Large intestine (tissue), 3 donors: ENCODE results near the gene HSPA4. TPM values are rescaled to one million over a fixed set of nuclear protein-coding genes. Genes with fewer than 3 reads are reported as not detected.
"Not testable (repeated sequence)": the region's sequence is repeated elsewhere in the genome, so short reads cannot be mapped to it uniquely, and the experiment has no call there.

ENCODE experiments used
- DNase-seq, 2 donors: peaks; one replicate each; pipeline versions ENCODE4 v3.0.0 to v3.0.0-alpha.2; 2013
- H3K27ac ChIP-seq: one replicate; pipeline ENCODE4 v1.5.1; 2013; ENCODE audit warnings: low read length
- H3K27me3 ChIP-seq: 2 replicates; pipeline ENCODE4 v1.6.1; 2013; ENCODE audit warnings: low read length; ENCODE audit not compliant: control insufficient read depth, insufficient read depth
- H3K36me3 ChIP-seq: 2 replicates; pipeline ENCODE4 v1.6.1; 2013; ENCODE audit warnings: low read length; ENCODE audit not compliant: control insufficient read depth, insufficient read depth
- H3K4me1 ChIP-seq: one replicate; pipeline ENCODE4 v1.6.1; 2013; ENCODE audit warnings: low read length; ENCODE audit not compliant: control insufficient read depth, insufficient read depth
- H3K4me3 ChIP-seq: one replicate; pipeline ENCODE4 v1.5.1; 2013; ENCODE audit warnings: low read length
- H3K9me3 ChIP-seq: one replicate; pipeline ENCODE4 v1.6.1; 2013; ENCODE audit warnings: mild to moderate bottlenecking, low read depth, low read length, moderate library complexity; ENCODE audit not compliant: control insufficient read depth
- WGBS: methylation state at CpG from one replicate; pipeline ENCODE4 v1.1.5; 2013; ENCODE audit warnings: low lambda C conversion rate; ENCODE audit not compliant: insufficient coverage; 5-methylcytosine and 5-hydroxymethylcytosine counted together
- polyA plus RNA-seq: library from polyadenylated mRNA; unstranded; fragments of 120-200 nt; gene quantifications from one replicate; pipeline ENCODE4 v1.2.1, GENCODE V29; 2013

HSPA4 gene
- polyA plus RNA-seq, 1 donor = 68.3 TPM

GRCh38 chr5:133121611-133122150 lies 69.9 kb downstream of the HSPA4 start:
- no peak for DNase-seq
- Histone ChIP-seq H3K27me3 (peaks cover 2% of the 10 kb centered on the region), H3K4me1 (no peaks in the 10 kb centered on the region), H3K9me3 (no peaks in the 10 kb centered on the region), H3K27ac (no peak overlapping the region), H3K4me3 (no peak overlapping the region), H3K36me3 (no peaks in the 10 kb centered on the region)
- WGBS = no CpG with 5 or more reads among the region's 9 CpGs

- Histone ChIP-seq H3K27me3 (peaks cover 7% of the 10 kb centered on the region), H3K27ac (no peak overlapping the region), H3K4me3 (no peak overlapping the region), H3K4me1 (no peaks in the 10 kb centered on the region), H3K9me3 (no peaks in the 10 kb centered on the region), H3K36me3 (no peaks in the 10 kb centered on the region)
- no CpG with 5 or more reads among the region's 4 CpGs for WGBS
- no peak for DNase-seq
Observed at GRCh38 chr5:133122711-133123110, 70.9 kb downstream of the HSPA4 start.

DNA sequence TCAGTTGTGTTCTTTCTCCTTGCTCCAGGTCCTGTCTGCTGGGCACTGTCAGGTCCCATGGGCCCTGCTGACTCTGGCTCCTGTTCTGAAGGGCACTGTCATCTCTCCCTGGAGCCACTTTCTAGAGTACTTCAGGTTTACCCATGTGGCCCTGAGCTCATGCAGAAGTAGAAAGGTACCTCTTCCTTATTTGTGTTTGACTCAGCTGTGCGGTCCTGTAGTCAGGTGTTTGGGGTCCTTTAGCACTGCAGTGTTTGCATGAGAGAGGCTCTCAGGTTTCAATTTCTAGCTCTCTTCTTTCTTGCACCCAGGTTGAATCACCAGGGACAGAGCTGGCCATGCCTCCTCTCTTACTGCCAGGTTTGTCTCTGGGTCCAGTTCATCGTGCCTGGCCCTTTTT lies 71.5 kb downstream of the HSPA4 start:
- peaks cover 7% of the 10 kb centered on the region for H3K27me3 ChIP-seq
- no peak overlapping the region for H3K4me3 ChIP-seq
- H3K36me3 ChIP-seq = no peaks in the 10 kb centered on the region
- no peaks in the 10 kb centered on the region for H3K9me3 ChIP-seq
- no CpG with 5 or more reads among the region's 2 CpGs for WGBS
- H3K4me1 ChIP-seq = no peaks in the 10 kb centered on the region
- H3K27ac ChIP-seq = no peak overlapping the region
- DNase-seq = no peak

DNA sequence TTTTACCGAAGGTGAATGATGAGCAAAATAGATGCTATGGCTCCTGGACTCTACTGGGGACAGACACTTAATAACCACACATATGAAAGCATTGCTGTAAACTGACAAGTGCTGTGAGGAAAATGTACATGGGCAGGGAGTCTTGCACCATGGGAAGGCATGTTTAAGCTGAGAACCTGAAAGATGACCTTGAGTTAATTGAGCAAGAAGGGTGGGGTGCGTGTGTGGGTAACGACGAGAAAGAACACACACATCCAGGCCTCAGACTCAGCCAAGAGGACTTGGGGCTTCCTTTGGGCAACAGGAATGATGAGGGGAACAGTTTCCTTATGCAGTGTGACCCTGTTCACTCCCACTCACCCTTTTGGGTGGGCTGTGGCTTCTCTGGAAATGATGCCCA lies 73.1 kb downstream of the HSPA4 start:
- no peaks in the 10 kb centered on the region for H3K4me1 ChIP-seq
- H3K9me3 ChIP-seq = no peaks in the 10 kb centered on the region
- no CpG with 5 or more reads among the region's 4 CpGs for WGBS

DNA sequence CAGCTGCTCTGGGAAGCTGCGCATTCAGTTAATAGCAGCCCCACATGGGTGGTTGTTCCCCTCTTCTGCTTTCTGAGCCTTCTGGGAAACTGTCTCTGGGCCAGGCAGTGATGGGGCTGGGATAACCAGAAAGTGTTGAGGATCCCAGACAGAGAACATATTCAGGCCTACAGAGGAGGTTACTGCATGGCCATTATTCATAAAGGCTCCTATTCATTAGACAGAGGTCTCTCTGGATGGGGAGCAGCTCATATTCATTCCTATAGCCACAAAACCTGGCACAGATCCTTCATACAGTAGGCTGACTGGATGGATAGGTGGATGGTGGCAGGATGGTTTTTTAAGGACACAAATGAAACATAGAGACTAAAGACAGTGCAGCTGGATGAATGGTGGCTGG lies 76.3 kb downstream of the HSPA4 start:
- no peak for DNase-seq
- Histone ChIP-seq H3K4me3 (no peak overlapping the region), H3K4me1 (no peaks in the 10 kb centered on the region), H3K36me3 (no peaks in the 10 kb centered on the region), H3K27me3 (peaks cover 7% of the 10 kb centered on the region), H3K27ac (no peak overlapping the region), H3K9me3 (no peaks in the 10 kb centered on the region)
- WGBS = no CpG with 5 or more reads among the region's 1 CpG

More for the DNA sequence above, 73.1 kb downstream of the HSPA4 start:
- Histone ChIP-seq H3K36me3 (no peaks in the 10 kb centered on the region), H3K27ac (no peak overlapping the region), H3K27me3 (peaks cover 7% of the 10 kb centered on the region), H3K4me3 (no peak overlapping the region)
- DNase-seq = no peak

DNA sequence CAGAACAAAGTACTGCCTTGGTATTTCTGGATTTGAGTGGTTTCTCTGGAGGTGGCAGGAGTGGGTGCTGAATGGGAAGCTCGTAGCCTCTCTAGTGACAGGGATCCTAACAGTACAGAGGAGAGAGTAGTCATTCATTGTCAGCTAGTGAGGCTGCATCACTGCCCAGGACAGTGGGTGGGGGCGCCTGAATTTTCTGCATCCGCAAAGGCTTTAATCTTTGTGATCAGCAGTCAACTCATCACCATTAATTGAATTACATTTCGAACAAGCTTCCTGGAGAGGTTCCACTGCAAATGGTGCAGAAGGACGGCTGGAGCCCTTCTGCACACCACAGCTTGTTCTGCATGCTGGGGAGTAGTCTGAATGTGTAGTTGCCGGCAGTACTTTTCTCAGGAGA lies 77.5 kb downstream of the HSPA4 start:
- Histone ChIP-seq H3K27ac (no peak overlapping the region), H3K27me3 (peaks cover 7% of the 10 kb centered on the region), H3K4me1 (no peaks in the 10 kb centered on the region), H3K9me3 (no peaks in the 10 kb centered on the region), H3K4me3 (no peak overlapping the region), H3K36me3 (no peaks in the 10 kb centered on the region)
- no CpG with 5 or more reads among the region's 6 CpGs for WGBS
- no peak for DNase-seq

GRCh38 chr5:133129950-133130349 lies 78.1 kb downstream of the HSPA4 start:
- no peak for DNase-seq
- H3K36me3 ChIP-seq = no peaks in the 10 kb centered on the region
- peaks cover 7% of the 10 kb centered on the region for H3K27me3 ChIP-seq
- no peaks in the 10 kb centered on the region for H3K4me1 ChIP-seq
- no peaks in the 10 kb centered on the region for H3K9me3 ChIP-seq
- WGBS = 44% methylated on average over 1 of the region's 3 CpGs
- no peak overlapping the region for H3K27ac ChIP-seq
- H3K4me3 ChIP-seq = no peak overlapping the region

GRCh38 chr5:133130387-133131118 lies 78.7 kb downstream of the HSPA4 start:
- H3K9me3 ChIP-seq = no peaks in the 10 kb centered on the region
- H3K27ac ChIP-seq = no peak overlapping the region
- no peaks in the 10 kb centered on the region for H3K36me3 ChIP-seq
- H3K27me3 ChIP-seq = peaks cover 7% of the 10 kb centered on the region
- no peak for DNase-seq
- H3K4me3 ChIP-seq = no peak overlapping the region
- 64% methylated on average over 2 of the region's 8 CpGs for WGBS
- H3K4me1 ChIP-seq = no peaks in the 10 kb centered on the region

DNA sequence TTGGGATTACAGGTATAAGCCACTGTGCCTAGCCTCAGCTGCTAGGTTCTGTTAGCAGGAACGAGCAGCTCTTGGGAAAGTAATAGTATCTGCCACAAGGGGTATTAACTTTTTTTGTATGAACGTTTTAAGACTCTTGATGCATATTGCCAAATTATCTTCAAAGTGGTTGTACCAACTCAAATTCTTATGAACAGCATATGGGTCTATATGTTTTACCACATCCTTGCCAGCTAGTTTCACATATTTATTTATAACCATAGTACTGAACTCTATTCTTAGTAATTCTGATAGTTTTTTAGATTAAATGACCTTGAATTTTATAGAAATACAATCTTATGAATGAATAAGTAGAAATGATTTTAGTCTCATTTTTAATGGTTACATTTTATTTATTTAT lies 80.9 kb downstream of the HSPA4 start:
- Histone ChIP-seq H3K27me3 (no peaks in the 10 kb centered on the region), H3K4me3 (no peak overlapping the region), H3K36me3 (no peaks in the 10 kb centered on the region), H3K4me1 (no peaks in the 10 kb centered on the region), H3K9me3 (no peaks in the 10 kb centered on the region), H3K27ac (no peak overlapping the region)
- DNase-seq = no peak
- no CpG with 5 or more reads among the region's 2 CpGs for WGBS

GRCh38 chr5:133133241-133133640 lies 81.4 kb downstream of the HSPA4 start:
- not testable (repeated sequence) for H3K36me3 ChIP-seq, DNase-seq, H3K9me3 ChIP-seq, H3K27me3 ChIP-seq, H3K27ac ChIP-seq, H3K4me1 ChIP-seq, H3K4me3 ChIP-seq
- no CpG with 5 or more reads among the region's 5 CpGs for WGBS

- not testable (repeated sequence) for H3K9me3 ChIP-seq, H3K4me1 ChIP-seq, DNase-seq, H3K36me3 ChIP-seq, H3K27me3 ChIP-seq, H3K4me3 ChIP-seq, H3K27ac ChIP-seq
- no CpG with 5 or more reads among the region's 2 CpGs for WGBS
Observed at GRCh38 chr5:133136890-133137289, 85.1 kb downstream of the HSPA4 start.
